Measurements from ENCODE around the gene APOL1.
"Not testable (repeated sequence)": the region's sequence is repeated elsewhere in the genome, so short reads cannot be mapped to it uniquely, and the experiment has no call there.

The APOL1 gene

DNA sequence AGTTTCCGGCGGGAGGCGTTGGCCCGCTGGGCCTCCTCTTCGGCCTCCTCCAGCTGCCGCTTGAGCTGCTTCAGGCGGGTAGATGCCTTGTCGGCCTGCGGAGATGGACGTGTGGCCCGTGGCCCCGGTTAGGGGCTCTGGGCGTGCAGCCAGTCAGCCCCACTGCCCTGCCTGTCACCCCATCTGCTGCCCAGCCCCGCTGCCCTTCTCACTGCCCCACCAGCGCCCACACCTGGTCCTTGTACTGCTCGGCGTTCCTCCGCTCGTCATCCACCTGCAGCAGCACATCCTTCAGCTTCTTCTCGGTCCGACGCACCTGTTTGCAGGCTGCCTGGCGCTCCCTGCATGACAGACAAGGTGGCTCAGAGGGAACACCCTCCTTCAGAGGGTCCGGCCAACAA, 31.2 kb downstream of the APOL1 start:
- Histone ChIP-seq H3K9me3 (ENCODE audit: control insufficient read depth, low read length) (no peaks in the 10 kb centered on the region), H3K36me3 (ENCODE audit: control insufficient read depth, insufficient read depth, low read length) (peaks cover 41% of the 10 kb centered on the region), H3K27me3 (ENCODE audit: control insufficient read depth, insufficient read depth, low read length) (no peaks in the 10 kb centered on the region), H3K4me3 (ENCODE audit: low read length) (no peak overlapping the region), H3K9ac (ENCODE audit: low read length) (no peak overlapping the region), H3K4me1 (ENCODE audit: control insufficient read depth, insufficient read depth, low read length) (no peaks in the 10 kb centered on the region)

- peaks cover 43% of the 10 kb centered on the region for H3K36me3 ChIP-seq (ENCODE audit: control insufficient read depth, insufficient read depth, low read length)
- no peak overlapping the region for H3K9ac ChIP-seq (ENCODE audit: low read length)
- no peaks in the 10 kb centered on the region for H3K9me3 ChIP-seq (ENCODE audit: control insufficient read depth, low read length)
Measured at GRCh38 chr22:36285017-36285416, 32.1 kb downstream of the APOL1 start.

GRCh38 chr22:36285545-36285944, 32.6 kb downstream of the APOL1 start:
- H3K4me1 ChIP-seq (ENCODE audit: control insufficient read depth, insufficient read depth, low read length) = no peaks in the 10 kb centered on the region
- H3K36me3 ChIP-seq (ENCODE audit: control insufficient read depth, insufficient read depth, low read length) = peaks cover 43% of the 10 kb centered on the region
- H3K9me3 ChIP-seq (ENCODE audit: control insufficient read depth, low read length) = no peaks in the 10 kb centered on the region
- H3K27me3 ChIP-seq (ENCODE audit: control insufficient read depth, insufficient read depth, low read length) = no peaks in the 10 kb centered on the region
- no peak overlapping the region for H3K4me3 ChIP-seq (ENCODE audit: low read length)
- H3K9ac ChIP-seq (ENCODE audit: low read length) = no peak overlapping the region

More at GRCh38 chr22:36285017-36285416, 32.1 kb downstream of the APOL1 start:
- H3K27me3 ChIP-seq (ENCODE audit: control insufficient read depth, insufficient read depth, low read length) = no peaks in the 10 kb centered on the region
- no peak overlapping the region for H3K4me3 ChIP-seq (ENCODE audit: low read length)
- no peaks in the 10 kb centered on the region for H3K4me1 ChIP-seq (ENCODE audit: control insufficient read depth, insufficient read depth, low read length)

DNA sequence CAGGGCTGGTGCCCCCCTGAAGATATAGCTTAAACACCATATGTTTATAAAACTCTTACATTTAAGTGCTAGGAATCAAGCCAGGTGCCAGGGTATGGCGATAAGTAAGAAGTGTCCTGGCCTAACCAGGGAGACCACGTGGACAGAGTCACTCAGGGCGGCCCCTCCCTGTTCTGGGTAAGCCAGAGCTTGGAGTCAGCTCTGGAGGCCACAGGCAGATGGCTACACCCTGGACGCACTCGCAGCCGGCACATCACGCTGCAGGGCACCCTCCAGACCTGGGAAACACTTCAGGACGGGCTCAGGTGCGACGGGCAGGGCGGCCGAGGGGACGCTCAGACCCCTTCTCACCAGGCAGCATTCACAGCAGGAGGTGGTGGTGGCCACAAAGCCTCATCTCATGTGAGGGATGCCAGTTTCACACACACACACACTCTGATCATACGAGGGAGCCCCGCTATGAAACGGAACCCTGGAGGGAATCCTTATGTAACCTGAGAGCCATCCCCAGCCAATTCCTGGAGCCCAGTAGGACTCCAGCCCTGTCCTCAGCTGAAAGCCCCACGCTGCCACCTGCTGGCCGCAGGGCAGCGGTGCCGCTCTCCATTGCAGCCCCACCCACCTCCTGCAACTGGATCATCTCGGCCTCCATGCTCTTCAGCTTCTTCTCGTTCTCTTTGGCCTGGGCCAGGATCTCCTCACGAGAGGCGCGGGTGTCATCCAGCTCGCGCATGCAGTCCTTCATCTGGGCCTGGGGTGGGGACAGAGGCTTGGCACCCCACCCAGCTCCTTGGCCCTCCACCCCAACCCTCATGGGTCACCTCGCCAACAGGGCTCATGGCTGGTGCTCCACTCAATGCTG, 33.4 kb downstream of the APOL1 start:
- no peaks in the 10 kb centered on the region for H3K27me3 ChIP-seq (ENCODE audit: control insufficient read depth, insufficient read depth, low read length)
- H3K9ac ChIP-seq (ENCODE audit: low read length) = no peak overlapping the region
- H3K4me1 ChIP-seq (ENCODE audit: control insufficient read depth, insufficient read depth, low read length) = no peaks in the 10 kb centered on the region
- no peaks in the 10 kb centered on the region for H3K9me3 ChIP-seq (ENCODE audit: control insufficient read depth, low read length)
- H3K4me3 ChIP-seq (ENCODE audit: low read length) = no peak overlapping the region
- H3K36me3 ChIP-seq (ENCODE audit: control insufficient read depth, insufficient read depth, low read length) = peaks cover 43% of the 10 kb centered on the region

GRCh38 chr22:36287881-36288515, 35.1 kb downstream of the APOL1 start:
- H3K27me3 ChIP-seq (ENCODE audit: control insufficient read depth, insufficient read depth, low read length) = no peaks in the 10 kb centered on the region
- H3K4me3 ChIP-seq (ENCODE audit: low read length) = no peak overlapping the region
- peaks cover 42% of the 10 kb centered on the region for H3K36me3 ChIP-seq (ENCODE audit: control insufficient read depth, insufficient read depth, low read length)
- no peaks in the 10 kb centered on the region for H3K9me3 ChIP-seq (ENCODE audit: control insufficient read depth, low read length)
- no peak overlapping the region for H3K9ac ChIP-seq (ENCODE audit: low read length)
- H3K4me1 ChIP-seq (ENCODE audit: control insufficient read depth, insufficient read depth, low read length) = no peaks in the 10 kb centered on the region

GRCh38 chr22:36288571-36289405, 35.9 kb downstream of the APOL1 start:
- Histone ChIP-seq H3K36me3 (ENCODE audit: control insufficient read depth, insufficient read depth, low read length) (peaks cover 49% of the 10 kb centered on the region), H3K4me3 (ENCODE audit: low read length) (no peak overlapping the region), H3K9ac (ENCODE audit: low read length) (no peak overlapping the region), H3K9me3 (ENCODE audit: control insufficient read depth, low read length) (no peaks in the 10 kb centered on the region), H3K4me1 (ENCODE audit: control insufficient read depth, insufficient read depth, low read length) (no peaks in the 10 kb centered on the region), H3K27me3 (ENCODE audit: control insufficient read depth, insufficient read depth, low read length) (no peaks in the 10 kb centered on the region)

GRCh38 chr22:36289406-36289870, 36.5 kb downstream of the APOL1 start:
- H3K9ac ChIP-seq (ENCODE audit: low read length) = no peak overlapping the region
- no peaks in the 10 kb centered on the region for H3K4me1 ChIP-seq (ENCODE audit: control insufficient read depth, insufficient read depth, low read length)
- H3K36me3 ChIP-seq (ENCODE audit: control insufficient read depth, insufficient read depth, low read length) = peaks cover 56% of the 10 kb centered on the region
- no peaks in the 10 kb centered on the region for H3K27me3 ChIP-seq (ENCODE audit: control insufficient read depth, insufficient read depth, low read length)
- H3K4me3 ChIP-seq (ENCODE audit: low read length) = no peak overlapping the region
- no peaks in the 10 kb centered on the region for H3K9me3 ChIP-seq (ENCODE audit: control insufficient read depth, low read length)

- not testable (repeated sequence) for H3K4me3 ChIP-seq (ENCODE audit: low read length); H3K9me3 ChIP-seq (ENCODE audit: control insufficient read depth, low read length); H3K4me1 ChIP-seq (ENCODE audit: control insufficient read depth, insufficient read depth, low read length); H3K27me3 ChIP-seq (ENCODE audit: control insufficient read depth, insufficient read depth, low read length); H3K9ac ChIP-seq (ENCODE audit: low read length)
- peaks cover 59% of the 10 kb centered on the region for H3K36me3 ChIP-seq (ENCODE audit: control insufficient read depth, insufficient read depth, low read length)
Measured at GRCh38 chr22:36289948-36290371, 37.0 kb downstream of the APOL1 start.

GRCh38 chr22:36290391-36291075, 37.6 kb downstream of the APOL1 start:
- not testable (repeated sequence) for H3K4me3 ChIP-seq (ENCODE audit: low read length); H3K9me3 ChIP-seq (ENCODE audit: control insufficient read depth, low read length); H3K27me3 ChIP-seq (ENCODE audit: control insufficient read depth, insufficient read depth, low read length); H3K4me1 ChIP-seq (ENCODE audit: control insufficient read depth, insufficient read depth, low read length); H3K9ac ChIP-seq (ENCODE audit: low read length)
- H3K36me3 ChIP-seq (ENCODE audit: control insufficient read depth, insufficient read depth, low read length) = peaks cover 59% of the 10 kb centered on the region

GRCh38 chr22:36291831-36292740, 39.2 kb downstream of the APOL1 start:
- Histone ChIP-seq H3K4me3 (ENCODE audit: low read length) (no peak overlapping the region), H3K9ac (ENCODE audit: low read length) (no peak overlapping the region), H3K9me3 (ENCODE audit: control insufficient read depth, low read length) (no peaks in the 10 kb centered on the region), H3K36me3 (ENCODE audit: control insufficient read depth, insufficient read depth, low read length) (peaks cover 50% of the 10 kb centered on the region), H3K27me3 (ENCODE audit: control insufficient read depth, insufficient read depth, low read length) (no peaks in the 10 kb centered on the region), H3K4me1 (ENCODE audit: control insufficient read depth, insufficient read depth, low read length) (no peaks in the 10 kb centered on the region)
